Colonic mucosa (tissue), 4 donors: Measurements from ENCODE around the gene IL17RD. TPM values are rescaled to one million over a fixed set of nuclear protein-coding genes. Genes with fewer than 3 reads are reported as not detected.

ENCODE experiments used
- DNase-seq: peaks from one replicate; pipeline ENCODE4 v3.0.0-alpha.2; 2020
- H3K27ac ChIP-seq: fragments of 200-600 bp; one replicate; pipeline ENCODE4 v1.8.0; 2021
- H3K27me3 ChIP-seq: fragments of 200-600 bp; one replicate; pipeline ENCODE4 v1.8.0; 2021
- H3K36me3 ChIP-seq: fragments of 200-600 bp; one replicate; pipeline ENCODE4 v1.8.0; 2021
- H3K4me1 ChIP-seq: fragments of 200-600 bp; one replicate; pipeline ENCODE4 v1.8.0; 2021; ENCODE audit warnings: mild to moderate bottlenecking
- H3K4me3 ChIP-seq: fragments of 200-600 bp; one replicate; pipeline ENCODE4 v1.8.0; 2021
- H3K9ac ChIP-seq, 2 donors: one replicate each; pipeline ENCODE4 v1.7.0; 2013; ENCODE audit warnings: control low read depth in 2 of 2, low read depth in 2 of 2, low read length in 2 of 2
- H3K9me3 ChIP-seq: fragments of 200-600 bp; one replicate; pipeline ENCODE4 v1.8.0; 2021
- intact Hi-C: fragments of 100-400 bp; cut with DNase I; formaldehyde crosslinking; loops from one replicate; pipeline ENCODE4 v1.14.1; 2022
- total RNA-seq, 2 donors: library from RNA; stranded (reverse); fragmentation: NEBNext Ultra II Directional in 1 of 2; extraction: Animal tissue kit (Norgen Biotek cat#: 25700) in 1 of 2; gene quantifications; one replicate each; pipeline ENCODE4 v1.2.1, GENCODE V29; 2021
- TF ChIP-seq, protein P1 (sequence below): fragments of 200-600 bp; IDR thresholded peaks from one replicate; pipeline ENCODE4 v1.8.0; 2022; ENCODE audit warnings: antibody characterized with exemption, mild to moderate bottlenecking
- donor health status: healthy.
- donor health status: DM: no; HTN: no; CAD: no.
- donor health status: DM: no; HTN: no; CAD: no.

The IL17RD gene
- total RNA-seq, 2 donors from 2014 or later, result 2.0 to 5.6 TPM

- DNase-seq, result no peak
- Histone ChIP-seq H3K27me3 (no peaks in the 10 kb centered on the region), H3K4me3 (no peak overlapping the region), H3K9ac (no peak overlapping the region), H3K36me3 (no peaks in the 10 kb centered on the region), H3K27ac (no peak overlapping the region), H3K4me1 (no peaks in the 10 kb centered on the region), H3K9me3 (no peaks in the 10 kb centered on the region)
- TF ChIP-seq, protein P1, sequence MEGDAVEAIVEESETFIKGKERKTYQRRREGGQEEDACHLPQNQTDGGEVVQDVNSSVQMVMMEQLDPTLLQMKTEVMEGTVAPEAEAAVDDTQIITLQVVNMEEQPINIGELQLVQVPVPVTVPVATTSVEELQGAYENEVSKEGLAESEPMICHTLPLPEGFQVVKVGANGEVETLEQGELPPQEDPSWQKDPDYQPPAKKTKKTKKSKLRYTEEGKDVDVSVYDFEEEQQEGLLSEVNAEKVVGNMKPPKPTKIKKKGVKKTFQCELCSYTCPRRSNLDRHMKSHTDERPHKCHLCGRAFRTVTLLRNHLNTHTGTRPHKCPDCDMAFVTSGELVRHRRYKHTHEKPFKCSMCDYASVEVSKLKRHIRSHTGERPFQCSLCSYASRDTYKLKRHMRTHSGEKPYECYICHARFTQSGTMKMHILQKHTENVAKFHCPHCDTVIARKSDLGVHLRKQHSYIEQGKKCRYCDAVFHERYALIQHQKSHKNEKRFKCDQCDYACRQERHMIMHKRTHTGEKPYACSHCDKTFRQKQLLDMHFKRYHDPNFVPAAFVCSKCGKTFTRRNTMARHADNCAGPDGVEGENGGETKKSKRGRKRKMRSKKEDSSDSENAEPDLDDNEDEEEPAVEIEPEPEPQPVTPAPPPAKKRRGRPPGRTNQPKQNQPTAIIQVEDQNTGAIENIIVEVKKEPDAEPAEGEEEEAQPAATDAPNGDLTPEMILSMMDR, result no peak
- intact Hi-C loops, result no loop called here
Measured at GRCh38 chr3:57140894-57141293, 24.3 kb downstream of the IL17RD start.

GRCh38 chr3:57135964-57136719, 29.0 kb downstream of the IL17RD start:
- Histone ChIP-seq H3K36me3 (no peaks in the 10 kb centered on the region), H3K27ac (no peak overlapping the region), H3K9me3 (no peaks in the 10 kb centered on the region), H3K4me1 (no peaks in the 10 kb centered on the region), H3K4me3 (no peak overlapping the region), H3K27me3 (no peaks in the 10 kb centered on the region), H3K9ac (no peak overlapping the region)
- intact Hi-C loops, result no loop called here
- TF ChIP-seq, protein P1, result no peak
- no peak for DNase-seq

GRCh38 chr3:57133157-57133556, 32.0 kb downstream of the IL17RD start:
- Histone ChIP-seq H3K9me3 (no peaks in the 10 kb centered on the region), H3K4me3 (no peak overlapping the region), H3K27ac (no peak overlapping the region), H3K9ac (no peak overlapping the region), H3K27me3 (no peaks in the 10 kb centered on the region), H3K4me1 (no peaks in the 10 kb centered on the region), H3K36me3 (no peaks in the 10 kb centered on the region)
- intact Hi-C loops, result no loop called here
- TF ChIP-seq, protein P1, result no peak
- no peak for DNase-seq

DNA sequence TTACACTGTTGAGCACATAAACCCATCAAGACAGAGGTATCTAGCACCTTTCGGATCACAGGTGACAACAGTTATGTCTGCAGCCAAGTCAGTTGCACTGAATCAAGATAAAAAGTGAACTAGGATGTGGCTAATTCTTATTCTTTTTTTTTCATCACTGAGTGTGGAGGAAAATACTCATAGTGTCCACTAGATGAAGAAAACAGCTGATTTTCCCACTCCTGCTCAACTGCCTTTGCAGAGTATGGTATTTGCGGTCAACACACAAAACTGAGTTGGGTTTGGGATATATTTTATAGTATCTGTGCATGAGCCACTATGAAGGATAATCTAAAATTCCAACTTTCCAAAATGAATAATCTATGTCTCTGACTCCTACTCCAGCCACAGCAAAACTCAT, 32.5 kb downstream of the IL17RD start:
- intact Hi-C loops, result no loop called here
- Histone ChIP-seq H3K9me3 (no peaks in the 10 kb centered on the region), H3K27ac (no peak overlapping the region), H3K4me1 (no peaks in the 10 kb centered on the region), H3K27me3 (no peaks in the 10 kb centered on the region), H3K4me3 (no peak overlapping the region), H3K36me3 (no peaks in the 10 kb centered on the region), H3K9ac (no peak overlapping the region)
- TF ChIP-seq, protein P1, result no peak
- DNase-seq, result no peak

- DNase-seq, result no peak
- Histone ChIP-seq H3K4me3 (no peak overlapping the region), H3K4me1 (no peaks in the 10 kb centered on the region), H3K27me3 (no peaks in the 10 kb centered on the region), H3K9ac (no peak overlapping the region), H3K9me3 (no peaks in the 10 kb centered on the region), H3K27ac (no peak overlapping the region), H3K36me3 (no peaks in the 10 kb centered on the region)
- intact Hi-C loops, result no loop called here
- TF ChIP-seq, protein P1, result no peak
Measured at GRCh38 chr3:57131210-57131588, 34.0 kb downstream of the IL17RD start.
